Cardiac muscle cell (in vitro differentiated cells and primary cell): ENCODE measurements around the gene SRSF10. TPM values are rescaled to one million over a fixed set of nuclear protein-coding genes. Genes with fewer than 3 reads are reported as not detected.
A peak's percentile ranks its signal among the peaks of the same experiment; 100 is the strongest.
"Not testable (repeated sequence)": the region's sequence is repeated elsewhere in the genome, so short reads cannot be mapped to it uniquely, and the experiment has no call there.

ENCODE experiments used
- DNase-seq, 2 donors: peaks; one replicate each; pipeline versions ENCODE4 v3.0.0 to v3.0.0-alpha.2; 2010 to 2017; ENCODE audit warnings: low read depth in 1 of 2, low spot score in 1 of 2
- H3K27ac ChIP-seq: fragments of 200-600 bp; sonication (generic); 2 replicates; pipeline ENCODE4 v1.5.1; 2016
- H3K27me3 ChIP-seq: fragments of 200-600 bp; sonication (generic); 2 replicates; pipeline ENCODE4 v1.6.0; 2016; ENCODE audit warnings: control low read depth
- H3K36me3 ChIP-seq: fragments of 200-600 bp; sonication (generic); 2 replicates; pipeline ENCODE4 v1.5.1; 2016; ENCODE audit warnings: control low read depth
- H3K4me1 ChIP-seq: fragments of 200-600 bp; sonication (generic); 2 replicates; pipeline ENCODE4 v1.8.1; 2017; ENCODE audit warnings: low read depth, mild to moderate bottlenecking, mixed run types
- H3K4me3 ChIP-seq: fragments of 200-600 bp; sonication (generic); 2 replicates; pipeline ENCODE4 v1.5.1; 2016; ENCODE audit warnings: mild to moderate bottlenecking
- H3K9me3 ChIP-seq: fragments of 200-600 bp; sonication (generic); 2 replicates; pipeline ENCODE4 v1.5.1; 2017; ENCODE audit warnings: low read depth, mild to moderate bottlenecking, control low read depth
- polyA plus RNA-seq: library from polyadenylated mRNA; unstranded; fragments of >200 nt; fragmentation: Nextera tagmentation; extraction: Ambion mirVana; gene quantifications from 2 replicates; pipeline ENCODE4 v1.2.1, GENCODE V29; 2016
- total RNA-seq: library from RNA; depleted of rRNA; stranded (reverse); fragments of >200 nt; gene quantifications from 2 replicates; pipeline ENCODE4 v1.2.3, GENCODE V29; 2016
- TF ChIP-seq, protein P1 (sequence below): IDR thresholded peaks from 2 replicates; pipeline ENCODE4 v1.5.1; 2012; ENCODE audit warnings: low read depth, mild to moderate bottlenecking, low read length

The SRSF10 gene
- total and polyA plus RNA-seq, 2 experiments from 2014 or later: 134 to 181 TPM

DNA sequence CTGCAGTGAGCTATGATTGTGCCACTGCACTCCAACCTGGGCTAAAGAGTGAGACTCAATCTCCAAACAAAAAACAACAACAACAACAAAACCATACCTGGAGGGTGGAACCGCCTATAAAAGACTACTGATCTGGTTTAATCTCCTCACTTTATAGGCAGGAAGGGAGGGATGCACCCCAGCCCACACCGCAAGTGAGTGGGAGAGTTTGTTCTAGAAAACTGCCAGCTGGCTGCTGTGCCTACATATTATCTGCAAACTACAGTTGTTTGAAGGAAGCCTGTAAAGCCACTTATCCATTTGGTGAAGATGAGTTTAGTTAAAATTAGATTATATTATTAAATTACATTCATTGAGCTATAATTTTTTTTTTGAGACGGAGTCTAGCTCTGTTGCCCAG lies 9.1 kb upstream of the SRSF10 start:
- H3K4me1 ChIP-seq: peaks cover 3% of the 10 kb centered on the region
- no peak overlapping the region for H3K4me3 ChIP-seq
- no peak for DNase-seq
- H3K27ac ChIP-seq: no peak overlapping the region
- TF ChIP-seq, protein P1, sequence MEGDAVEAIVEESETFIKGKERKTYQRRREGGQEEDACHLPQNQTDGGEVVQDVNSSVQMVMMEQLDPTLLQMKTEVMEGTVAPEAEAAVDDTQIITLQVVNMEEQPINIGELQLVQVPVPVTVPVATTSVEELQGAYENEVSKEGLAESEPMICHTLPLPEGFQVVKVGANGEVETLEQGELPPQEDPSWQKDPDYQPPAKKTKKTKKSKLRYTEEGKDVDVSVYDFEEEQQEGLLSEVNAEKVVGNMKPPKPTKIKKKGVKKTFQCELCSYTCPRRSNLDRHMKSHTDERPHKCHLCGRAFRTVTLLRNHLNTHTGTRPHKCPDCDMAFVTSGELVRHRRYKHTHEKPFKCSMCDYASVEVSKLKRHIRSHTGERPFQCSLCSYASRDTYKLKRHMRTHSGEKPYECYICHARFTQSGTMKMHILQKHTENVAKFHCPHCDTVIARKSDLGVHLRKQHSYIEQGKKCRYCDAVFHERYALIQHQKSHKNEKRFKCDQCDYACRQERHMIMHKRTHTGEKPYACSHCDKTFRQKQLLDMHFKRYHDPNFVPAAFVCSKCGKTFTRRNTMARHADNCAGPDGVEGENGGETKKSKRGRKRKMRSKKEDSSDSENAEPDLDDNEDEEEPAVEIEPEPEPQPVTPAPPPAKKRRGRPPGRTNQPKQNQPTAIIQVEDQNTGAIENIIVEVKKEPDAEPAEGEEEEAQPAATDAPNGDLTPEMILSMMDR: no peak
- no peaks in the 10 kb centered on the region for H3K27me3 ChIP-seq
- H3K36me3 ChIP-seq: no peaks in the 10 kb centered on the region
- H3K9me3 ChIP-seq: no peaks in the 10 kb centered on the region

DNA sequence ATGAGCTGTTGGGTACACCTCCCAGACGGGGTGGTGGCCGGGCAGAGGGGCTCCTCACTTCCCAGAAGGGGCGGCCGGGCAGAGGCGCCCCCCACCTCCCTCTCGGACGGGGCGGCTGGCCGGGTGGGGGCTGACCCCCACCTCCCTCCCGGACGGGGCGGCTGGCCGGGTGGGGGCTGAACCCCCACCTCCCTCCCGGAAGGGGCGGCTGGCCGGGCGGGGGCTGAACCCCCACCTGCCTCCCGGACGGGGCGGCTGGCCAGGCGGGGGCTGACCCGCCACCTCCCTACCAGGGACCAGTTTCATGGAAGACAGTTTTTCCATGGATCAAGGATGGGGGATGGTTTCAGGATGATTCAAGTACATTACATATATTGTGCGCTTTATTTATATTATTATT lies 6.9 kb upstream of the SRSF10 start:
- H3K9me3 ChIP-seq, DNase-seq, H3K27ac ChIP-seq, H3K4me3 ChIP-seq, H3K27me3 ChIP-seq, H3K4me1 ChIP-seq, H3K36me3 ChIP-seq: not testable (repeated sequence)

DNA sequence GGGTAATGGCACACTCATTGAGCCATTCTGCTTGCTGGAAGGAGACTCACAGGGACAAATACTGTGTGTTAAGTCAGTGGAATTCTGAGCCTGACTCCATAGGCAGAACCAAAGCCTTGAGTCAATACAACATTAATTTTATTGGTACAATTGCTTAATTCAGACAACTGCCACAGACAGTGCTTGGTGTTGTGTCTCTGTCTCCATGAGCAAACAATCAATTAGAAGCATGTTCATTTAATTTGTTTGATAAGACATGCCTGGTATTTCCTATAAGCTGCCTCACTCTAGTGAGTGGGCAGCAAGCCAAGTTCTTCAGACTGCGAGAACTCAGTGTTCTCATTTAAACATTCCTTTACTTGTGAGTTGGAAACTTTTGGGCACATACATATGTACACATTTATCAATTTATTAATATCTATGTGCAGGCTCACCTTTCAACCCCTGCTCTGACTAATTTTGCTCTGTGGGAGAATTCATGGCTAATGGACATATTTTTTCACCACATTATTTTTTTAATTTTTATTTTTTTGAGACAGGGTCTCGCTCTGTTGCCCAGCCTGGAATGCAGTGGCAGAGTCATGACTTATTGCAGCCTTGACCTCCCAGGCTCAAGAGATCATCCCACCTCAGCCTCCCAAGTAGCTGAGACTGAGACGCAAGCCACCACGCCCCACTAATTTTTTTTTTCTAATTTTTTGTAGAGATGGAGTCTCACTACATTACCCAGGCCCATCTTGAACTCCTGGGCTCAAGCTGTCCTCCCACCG lies 4.5 kb upstream of the SRSF10 start:
- DNase-seq: peak; percentile 61 to 84
- no peak overlapping the region for H3K4me3 ChIP-seq
- TF ChIP-seq, protein P1: no peak
- no peaks in the 10 kb centered on the region for H3K36me3 ChIP-seq
- H3K27me3 ChIP-seq: no peaks in the 10 kb centered on the region
- H3K9me3 ChIP-seq: no peaks in the 10 kb centered on the region
- peak overlapping the region; percentile 49 for H3K27ac ChIP-seq
- H3K4me1 ChIP-seq: peaks cover 13% of the 10 kb centered on the region

DNA sequence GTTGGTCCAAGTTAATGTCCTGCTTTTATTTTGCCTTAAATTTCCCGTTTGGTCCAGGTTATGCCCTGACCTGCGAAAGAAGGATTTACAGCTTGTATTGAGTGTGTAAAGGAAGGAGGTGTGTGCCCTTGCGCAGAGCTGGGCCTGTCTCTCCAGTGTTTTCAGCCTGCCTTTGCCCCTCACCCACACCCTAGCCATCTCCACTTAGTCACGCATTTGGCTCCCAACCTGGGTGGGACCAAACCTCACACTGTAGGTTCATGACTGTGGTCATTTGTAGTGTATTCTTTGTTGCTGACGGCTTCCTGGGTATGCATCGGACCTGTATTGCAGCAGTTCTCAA lies 572 bp upstream of the SRSF10 start:
- peak overlapping the region; percentile 65 for H3K4me3 ChIP-seq
- H3K9me3 ChIP-seq: no peaks in the 10 kb centered on the region
- TF ChIP-seq, protein P1: no peak
- no peaks in the 10 kb centered on the region for H3K36me3 ChIP-seq
- peaks cover 42% of the 10 kb centered on the region for H3K4me1 ChIP-seq
- peak overlapping the region; percentile 98 for H3K27ac ChIP-seq
- peak in 1 of 2 donors; percentile 38 for DNase-seq
- no peaks in the 10 kb centered on the region for H3K27me3 ChIP-seq

DNA sequence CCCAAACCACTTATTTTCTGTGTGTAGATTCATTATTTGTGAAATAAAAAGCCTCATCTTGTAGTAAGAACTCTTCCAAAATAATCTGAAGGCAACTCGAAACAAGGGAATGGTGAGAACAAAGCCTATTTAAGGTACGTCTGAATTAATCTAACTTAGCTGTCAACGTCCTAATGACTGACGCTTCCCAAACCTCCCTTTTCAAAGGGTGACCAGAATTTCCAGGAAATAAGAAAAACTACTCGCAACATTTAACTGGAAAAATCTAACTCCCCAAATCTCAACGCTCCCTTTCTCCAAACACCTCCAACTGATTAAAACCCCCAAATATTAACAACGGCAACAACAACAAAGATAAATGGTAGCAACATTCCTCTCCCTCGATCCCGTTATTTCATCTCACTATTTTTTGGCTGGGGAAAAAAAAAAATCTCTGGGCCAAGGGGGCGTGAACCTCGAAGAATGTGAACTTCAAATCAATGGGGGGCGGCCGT lies 693 bp downstream of the SRSF10 start:
- TF ChIP-seq, protein P1: no peak
- Histone ChIP-seq H3K4me3 (peak overlapping the region; percentile 65), H3K36me3 (no peaks in the 10 kb centered on the region), H3K9me3 (no peaks in the 10 kb centered on the region), H3K27ac (peak overlapping the region; percentile 98), H3K4me1 (peaks cover 41% of the 10 kb centered on the region), H3K27me3 (no peaks in the 10 kb centered on the region)
- DNase-seq: no peak

DNA sequence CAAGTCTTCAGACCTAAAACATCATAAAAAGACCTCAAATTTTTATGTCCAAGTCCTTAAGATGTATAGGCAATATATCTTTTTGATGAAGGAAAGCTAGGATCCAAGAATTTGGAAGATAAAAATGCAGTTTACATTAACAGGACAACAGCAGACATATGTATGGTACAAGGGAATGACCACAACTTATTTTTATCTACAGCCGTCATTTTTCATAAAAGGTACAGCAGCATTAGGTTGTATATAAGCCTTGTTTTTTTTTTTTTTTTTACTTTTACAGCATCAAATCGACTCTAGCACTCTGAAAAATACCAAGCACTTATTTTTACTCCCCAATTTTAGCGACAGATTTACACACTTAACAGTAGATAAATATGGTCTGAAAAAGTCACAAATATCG lies 1.3 kb downstream of the SRSF10 start:
- Histone ChIP-seq H3K9me3 (no peaks in the 10 kb centered on the region), H3K4me1 (peaks cover 38% of the 10 kb centered on the region), H3K27ac (peak overlapping the region; percentile 98), H3K36me3 (peaks cover 5% of the 10 kb centered on the region), H3K4me3 (peak overlapping the region; percentile 65), H3K27me3 (no peaks in the 10 kb centered on the region)
- DNase-seq: no peak
- TF ChIP-seq, protein P1: no peak
